GM19023 (cell line): ENCODE measurements around the gene NRP1.

ENCODE experiments used
- ATAC-seq: cut with Tn5 transposase; IDR thresholded peaks from one replicate; pipeline ENCODE4 v1.9.1; 2021; ENCODE audit warnings: mild to moderate bottlenecking, moderate library complexity; ENCODE audit not compliant: unreplicated experiment

NRP1 gene

GRCh38 chr10:33192190-33192589 lies 142.3 kb downstream of the NRP1 start:
- no peak for ATAC-seq

- ATAC-seq, result no peak
Measured at GRCh38 chr10:33190406-33190805, 144.1 kb downstream of the NRP1 start.

- no peak for ATAC-seq
Measured at GRCh38 chr10:33189808-33190207, 144.7 kb downstream of the NRP1 start.

GRCh38 chr10:33189363-33189762 lies 145.1 kb downstream of the NRP1 start:
- ATAC-seq, result no peak

- ATAC-seq, result no peak
Measured at GRCh38 chr10:33187427-33187999, 147.0 kb downstream of the NRP1 start.

GRCh38 chr10:33186150-33186549 lies 148.3 kb downstream of the NRP1 start:
- ATAC-seq, result no peak

- no peak for ATAC-seq
Measured at GRCh38 chr10:33183655-33184054, 150.8 kb downstream of the NRP1 start.

GRCh38 chr10:33180921-33181320 lies 153.5 kb downstream of the NRP1 start:
- ATAC-seq, result no peak

- ATAC-seq, result no peak
Measured at GRCh38 chr10:33180390-33180789, 154.1 kb downstream of the NRP1 start.

- ATAC-seq, result no peak
Measured at GRCh38 chr10:33179067-33179466, 155.4 kb downstream of the NRP1 start.

- ATAC-seq, result no peak
Measured at GRCh38 chr10:33178026-33178755, 156.3 kb downstream of the NRP1 start.

GRCh38 chr10:33176688-33177087 lies 157.8 kb downstream of the NRP1 start:
- ATAC-seq, result no peak

- no peak for ATAC-seq
Measured at GRCh38 chr10:33174674-33175434, 159.6 kb downstream of the NRP1 start.

GRCh38 chr10:33165911-33166310 lies 168.6 kb downstream of the NRP1 start:
- ATAC-seq, result no peak

- ATAC-seq, result no peak
Measured at GRCh38 chr10:33164060-33164709, 170.3 kb downstream of the NRP1 start.

- ATAC-seq, result no peak
Measured at GRCh38 chr10:33162248-33162575, 172.3 kb downstream of the NRP1 start.

- ATAC-seq, result no peak
Measured at GRCh38 chr10:33161550-33162247, 172.8 kb downstream of the NRP1 start.

GRCh38 chr10:33160151-33160550 lies 174.3 kb downstream of the NRP1 start:
- no peak for ATAC-seq

GRCh38 chr10:33157103-33157502 lies 177.4 kb downstream of the NRP1 start:
- ATAC-seq, result no peak

- ATAC-seq, result peak; percentile 65
Measured at GRCh38 chr10:33155720-33156638, 178.5 kb downstream of the NRP1 start.
